Measurements from ENCODE around the gene TMEM127. TPM values are rescaled to one million over a fixed set of nuclear protein-coding genes. Genes with fewer than 3 reads are reported as not detected.

The TMEM127 gene
- total and polyA plus RNA-seq, 2 donors from 2014 or later: 37.4 to 72.3 TPM

DNA sequence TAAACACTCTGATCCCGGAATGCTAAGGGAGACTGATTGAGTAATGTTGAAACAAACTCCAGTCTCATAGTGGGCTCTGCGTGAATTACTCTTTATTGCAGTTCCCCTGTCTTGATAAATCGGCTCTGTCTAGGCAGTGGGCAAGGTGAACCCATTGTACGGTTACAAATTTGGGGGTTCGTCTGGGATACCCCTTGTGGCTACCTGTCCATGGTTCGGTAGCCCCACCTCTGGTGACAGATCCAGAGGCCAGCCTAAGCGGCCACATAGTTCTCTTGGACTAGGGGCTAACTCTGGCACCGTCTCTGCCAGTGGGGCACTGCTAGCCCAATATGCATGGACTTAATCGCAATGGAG is 56.1 kb downstream of the TMEM127 start:
- H3K4me1 ChIP-seq (ENCODE audit: control insufficient read depth in 2 of 3, insufficient read depth in 2 of 3, low read depth in 1 of 3, low read length in 3 of 3): peaks cover 0 to 20% (median 14%) of the 10 kb centered on the region in 3 donors
- DNase-seq (no peak), FAIRE-seq (no peak)
- intact Hi-C loops (cut with DNase I): no loop called here
- TF ChIP-seq, protein P1, sequence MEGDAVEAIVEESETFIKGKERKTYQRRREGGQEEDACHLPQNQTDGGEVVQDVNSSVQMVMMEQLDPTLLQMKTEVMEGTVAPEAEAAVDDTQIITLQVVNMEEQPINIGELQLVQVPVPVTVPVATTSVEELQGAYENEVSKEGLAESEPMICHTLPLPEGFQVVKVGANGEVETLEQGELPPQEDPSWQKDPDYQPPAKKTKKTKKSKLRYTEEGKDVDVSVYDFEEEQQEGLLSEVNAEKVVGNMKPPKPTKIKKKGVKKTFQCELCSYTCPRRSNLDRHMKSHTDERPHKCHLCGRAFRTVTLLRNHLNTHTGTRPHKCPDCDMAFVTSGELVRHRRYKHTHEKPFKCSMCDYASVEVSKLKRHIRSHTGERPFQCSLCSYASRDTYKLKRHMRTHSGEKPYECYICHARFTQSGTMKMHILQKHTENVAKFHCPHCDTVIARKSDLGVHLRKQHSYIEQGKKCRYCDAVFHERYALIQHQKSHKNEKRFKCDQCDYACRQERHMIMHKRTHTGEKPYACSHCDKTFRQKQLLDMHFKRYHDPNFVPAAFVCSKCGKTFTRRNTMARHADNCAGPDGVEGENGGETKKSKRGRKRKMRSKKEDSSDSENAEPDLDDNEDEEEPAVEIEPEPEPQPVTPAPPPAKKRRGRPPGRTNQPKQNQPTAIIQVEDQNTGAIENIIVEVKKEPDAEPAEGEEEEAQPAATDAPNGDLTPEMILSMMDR (IDR thresholded peaks at IDR 0.05; ENCODE audit: borderline replicate concordance, extremely low read depth, insufficient read depth): no peak
- H3K4me3 ChIP-seq (ENCODE audit: low read length in 3 of 3): peak overlapping the region in 2 of 3 donors; percentile 70 to 95
- no peaks in the 10 kb centered on the region for H3K9me3 ChIP-seq (ENCODE audit: control insufficient read depth in 2 of 3, insufficient read depth in 1 of 3, low read length in 3 of 3)
- H3K27ac ChIP-seq (ENCODE audit: low read depth in 2 of 2, low read length in 2 of 2): no peak overlapping the region
- H3K9ac ChIP-seq (ENCODE audit: low read length in 3 of 3): peak overlapping the region in 2 of 3 donors; percentile 2 to 94
- no peaks in the 10 kb centered on the region for H3K27me3 ChIP-seq (ENCODE audit: control insufficient read depth, insufficient read depth, low read length)
- no peaks in the 10 kb centered on the region for H3K36me3 ChIP-seq (ENCODE audit: control insufficient read depth in 2 of 3, insufficient read depth in 3 of 3, low read length in 3 of 3)

DNA sequence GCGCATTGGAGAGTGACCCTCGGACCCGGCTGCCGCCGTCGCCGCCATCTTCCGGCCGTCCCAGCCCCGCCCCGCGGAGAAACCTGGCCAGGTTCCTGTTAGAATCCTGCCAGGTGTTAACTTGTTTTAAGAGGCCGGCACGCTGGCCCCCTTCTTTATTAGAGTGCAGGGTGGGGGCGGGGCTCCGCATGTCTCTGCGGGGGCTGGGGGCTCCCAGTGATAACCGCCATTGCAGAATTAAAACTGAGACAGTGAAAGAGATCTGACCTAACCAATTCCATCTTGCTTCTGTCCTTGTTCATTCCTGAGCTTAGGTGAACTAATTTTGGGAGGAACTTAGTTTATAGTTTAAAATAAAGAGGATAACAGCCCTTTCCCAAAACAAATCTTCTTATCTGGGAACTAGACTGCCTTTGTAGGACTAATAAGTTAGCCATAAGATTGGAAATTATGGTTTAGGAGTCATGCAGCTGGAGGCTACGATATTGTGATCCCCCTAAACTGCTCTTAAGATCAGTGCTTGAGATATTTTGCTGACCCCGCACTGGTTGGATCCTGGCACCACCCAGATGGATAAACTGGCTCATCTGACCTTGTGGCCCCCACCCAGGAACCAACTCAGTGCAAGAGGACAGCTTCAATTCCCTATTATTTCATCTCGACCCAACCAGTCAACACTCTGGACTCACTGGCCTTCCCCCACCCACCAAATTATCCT is 56.6 kb downstream of the TMEM127 start:
- Histone ChIP-seq H3K9me3 (ENCODE audit: control insufficient read depth in 2 of 3, insufficient read depth in 1 of 3, low read length in 3 of 3) (no peaks in the 10 kb centered on the region), H3K36me3 (ENCODE audit: control insufficient read depth in 2 of 3, insufficient read depth in 3 of 3, low read length in 3 of 3) (no peaks in the 10 kb centered on the region), H3K4me3 (ENCODE audit: low read length in 3 of 3) (peak overlapping the region; percentile 31 to 95 (median 70)), H3K9ac (ENCODE audit: low read length in 3 of 3) (peak overlapping the region; percentile 2 to 94 (median 29)), H3K27ac (ENCODE audit: low read depth in 2 of 2, low read length in 2 of 2) (peak overlapping the region; percentile 92 to 96), H3K27me3 (ENCODE audit: control insufficient read depth, insufficient read depth, low read length) (no peaks in the 10 kb centered on the region), H3K4me1 (ENCODE audit: control insufficient read depth in 2 of 3, insufficient read depth in 2 of 3, low read depth in 1 of 3, low read length in 3 of 3) (peaks cover 0 to 20% (median 17%) of the 10 kb centered on the region in 3 donors)
- intact Hi-C loops (cut with DNase I): no loop called here
- DNase-seq (peak in 1 of 5 donors; percentile 10), FAIRE-seq (no peak)
- TF ChIP-seq, protein P1 (IDR thresholded peaks at IDR 0.05; ENCODE audit: borderline replicate concordance, extremely low read depth, insufficient read depth): no peak

- Histone ChIP-seq H3K9ac (ENCODE audit: low read length in 3 of 3) (peak within 1 kb of the TSS; percentile 52 to 94 (median 86)), H3K4me1 (ENCODE audit: control insufficient read depth in 2 of 3, insufficient read depth in 2 of 3, low read depth in 1 of 3, low read length in 3 of 3) (peaks cover 0 to 23% (median 21%) of the 10 kb centered on the region in 3 donors), H3K27ac (ENCODE audit: low read depth in 2 of 2, low read length in 2 of 2) (peak within 1 kb of the TSS; percentile 92 to 96), H3K36me3 (ENCODE audit: control insufficient read depth in 2 of 3, insufficient read depth in 3 of 3, low read length in 3 of 3) (no peaks in the 10 kb centered on the region), H3K9me3 (ENCODE audit: control insufficient read depth in 2 of 3, insufficient read depth in 1 of 3, low read length in 3 of 3) (no peaks in the 10 kb centered on the region), H3K27me3 (ENCODE audit: control insufficient read depth, insufficient read depth, low read length) (no peaks in the 10 kb centered on the region), H3K4me3 (ENCODE audit: low read length in 3 of 3) (peak within 1 kb of the TSS; percentile 84 to 95 (median 89))
- intact Hi-C loops (cut with DNase I): no loop called here
- DNase-seq (peak; percentile 99), FAIRE-seq (no peak)
- TF ChIP-seq, protein P1 (IDR thresholded peaks at IDR 0.05; ENCODE audit: borderline replicate concordance, extremely low read depth, insufficient read depth): no peak
These were observed 57.4 kb downstream of the TMEM127 start, which contains the start of gene STARD7 for GRCh38 chr2:96208143-96209010. Gene STARD7, minus strand, starts transcription at chr2:96208827. Its CDS starts 393 bp downstream, at chr2:96208434.
